ENCODE data around the gene GAA.

Gene GAA

DNA sequence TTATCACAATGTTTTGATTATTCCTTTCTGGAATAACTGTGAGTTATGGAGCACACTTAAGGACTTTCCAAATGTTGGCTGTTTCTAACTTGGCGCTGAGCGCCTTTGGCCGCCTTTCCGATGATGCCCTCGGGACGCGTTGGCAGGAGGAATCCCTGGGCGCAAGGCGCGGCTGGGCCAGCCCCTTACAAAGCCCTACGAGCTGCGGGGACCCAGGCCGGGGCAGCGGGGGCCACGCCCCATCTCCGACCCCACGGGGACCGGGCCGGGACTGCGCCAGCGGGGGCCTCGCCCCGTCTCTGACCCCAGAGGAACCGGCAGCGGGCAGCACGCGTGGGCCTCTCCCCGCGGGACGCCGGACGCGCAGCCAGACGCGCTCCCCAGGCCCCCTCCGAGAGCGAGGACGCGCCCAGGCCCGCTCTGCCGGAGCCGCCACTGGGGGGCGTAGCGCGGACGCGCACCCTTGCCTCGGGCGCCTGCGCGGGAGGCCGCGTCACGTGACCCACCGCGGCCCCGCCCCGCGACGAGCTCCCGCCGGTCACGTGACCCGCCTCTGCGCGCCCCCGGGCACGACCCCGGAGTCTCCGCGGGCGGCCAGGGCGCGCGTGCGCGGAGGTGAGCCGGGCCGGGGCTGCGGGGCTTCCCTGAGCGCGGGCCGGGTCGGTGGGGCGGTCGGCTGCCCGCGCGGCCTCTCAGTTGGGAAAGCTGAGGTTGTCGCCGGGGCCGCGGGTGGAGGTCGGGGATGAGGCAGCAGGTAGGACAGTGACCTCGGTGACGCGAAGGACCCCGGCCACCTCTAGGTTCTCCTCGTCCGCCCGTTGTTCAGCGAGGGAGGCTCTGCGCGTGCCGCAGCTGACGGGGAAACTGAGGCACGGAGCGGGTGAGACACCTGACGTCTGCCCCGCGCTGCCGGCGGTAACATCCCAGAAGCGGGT, at the start of gene GAA:
GAA (plus strand) TSS at position 571 of the 935 bp plus-strand sequence. CDS start 3,006 bp downstream, outside the sequence.
- DNase-seq = peak; percentile 88

GRCh38 chr17:80051681-80052080, 49.7 kb upstream of the GAA start:
- DNase-seq = no peak

- DNase-seq = no peak
Observed at GRCh38 chr17:80053102-80053501, 48.3 kb upstream of the GAA start.

- DNase-seq = no peak
Observed at GRCh38 chr17:80055597-80055996, 45.8 kb upstream of the GAA start.

- DNase-seq = no peak
Observed at GRCh38 chr17:80058311-80058955, 42.9 kb upstream of the GAA start.

DNA sequence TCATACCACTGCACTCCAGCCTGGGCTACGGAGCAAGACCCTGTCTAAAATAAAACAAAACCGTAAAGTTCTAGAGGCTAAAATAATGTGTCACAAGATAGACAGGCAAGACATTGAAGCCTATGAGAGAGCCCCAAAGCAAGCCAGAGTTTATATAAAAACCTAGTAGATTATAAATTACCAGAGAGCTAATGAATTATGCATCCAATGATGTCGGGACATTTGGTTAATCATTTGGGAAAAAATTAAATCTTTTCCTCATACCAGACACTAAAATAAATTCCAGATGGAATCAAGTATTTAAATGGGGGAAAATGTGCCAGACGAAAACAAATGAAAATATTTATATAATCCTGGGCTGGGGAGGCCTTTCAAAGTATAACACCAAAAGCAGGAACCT, 40.7 kb upstream of the GAA start:
- no peak for DNase-seq

DNA sequence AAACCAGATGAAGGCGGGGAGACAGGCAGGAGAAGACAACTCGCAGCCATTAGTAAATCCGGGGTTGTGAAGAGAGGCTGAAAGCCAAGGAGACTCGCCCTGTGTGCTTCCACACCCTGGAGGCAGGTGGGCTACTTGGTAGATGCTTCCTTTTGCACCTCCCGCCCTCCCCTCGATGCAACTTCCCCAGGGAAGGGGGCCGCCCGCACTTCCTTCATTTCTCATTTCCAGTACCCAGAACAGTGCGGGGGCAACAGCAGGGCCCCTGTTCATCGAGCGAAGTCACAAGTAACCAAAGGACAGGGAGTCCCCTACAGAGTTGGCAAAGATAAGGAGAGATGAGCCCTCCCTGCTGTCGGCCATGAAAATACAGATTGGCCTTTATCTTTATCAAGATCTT, 40.0 kb upstream of the GAA start:
- DNase-seq = no peak

- DNase-seq = no peak
Observed at GRCh38 chr17:80063830-80064585, 37.4 kb upstream of the GAA start.

DNA sequence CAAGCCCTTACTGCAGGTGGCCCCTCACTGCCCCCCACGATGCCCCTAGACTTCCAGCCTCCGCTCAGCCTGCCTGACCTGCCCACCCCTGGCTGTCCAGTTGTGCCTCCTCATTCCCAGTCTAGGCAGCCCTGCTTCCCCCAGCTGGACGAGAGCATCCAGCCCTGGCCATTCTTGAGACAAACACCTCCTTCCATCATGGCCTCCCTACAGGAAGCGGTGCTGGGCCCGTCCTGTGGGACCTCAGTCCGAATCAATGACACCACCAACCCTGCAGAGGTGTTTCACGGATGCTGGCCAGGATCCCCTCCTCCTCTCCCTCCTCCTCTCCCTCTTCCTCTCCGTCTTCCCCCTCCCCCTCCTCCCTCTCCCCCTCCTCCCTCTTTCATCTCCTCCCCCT, 36.7 kb upstream of the GAA start:
- no peak for DNase-seq

- DNase-seq = no peak
Observed at GRCh38 chr17:80065478-80066170, 35.8 kb upstream of the GAA start.

- no peak for DNase-seq
Observed at GRCh38 chr17:80067393-80067986, 33.9 kb upstream of the GAA start.

DNA sequence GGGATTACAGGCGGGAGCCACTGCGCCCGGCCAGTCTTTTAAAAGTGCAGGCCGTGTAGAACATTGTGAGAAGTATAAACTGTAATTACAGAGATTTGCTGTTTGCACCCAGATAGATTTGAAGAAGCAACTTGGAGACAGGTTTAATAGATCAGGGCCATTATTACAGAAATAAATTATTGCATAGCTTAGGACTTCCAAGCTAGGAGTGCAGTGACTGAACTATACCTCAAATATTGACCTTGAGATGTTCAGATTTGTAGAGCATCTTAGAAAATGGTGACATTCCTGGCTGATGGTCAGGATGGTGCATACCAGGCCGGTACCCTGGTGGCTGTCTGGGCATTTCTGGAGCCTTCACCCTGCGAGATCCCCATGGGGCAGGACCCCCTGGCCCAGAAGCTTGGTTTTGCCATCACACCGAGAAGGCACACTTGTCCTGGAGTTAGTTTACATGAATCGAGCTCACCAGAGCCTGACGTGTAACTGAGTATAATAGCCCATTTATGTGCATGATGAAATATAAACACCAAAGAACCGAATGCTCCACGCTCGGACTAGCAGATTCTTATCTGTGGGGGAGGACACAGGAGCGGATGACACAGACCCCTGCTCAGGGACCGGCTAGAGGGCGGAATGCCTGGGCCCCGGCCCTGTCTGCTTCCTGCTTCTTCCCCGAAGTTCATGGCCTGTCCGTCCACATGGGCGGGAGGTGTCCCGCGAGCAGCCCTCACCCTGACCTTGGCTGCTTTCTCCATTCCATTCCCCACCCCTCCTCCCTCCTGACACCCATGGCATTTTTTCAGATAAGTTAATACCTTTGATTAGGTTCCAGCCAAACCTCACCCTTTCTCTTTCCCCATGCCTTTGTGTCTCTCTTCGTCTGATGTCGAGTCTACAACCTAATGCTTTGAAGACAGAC, 32.8 kb upstream of the GAA start:
- no peak for DNase-seq

- DNase-seq = no peak
Observed at GRCh38 chr17:80070375-80071115, 30.8 kb upstream of the GAA start.

DNA sequence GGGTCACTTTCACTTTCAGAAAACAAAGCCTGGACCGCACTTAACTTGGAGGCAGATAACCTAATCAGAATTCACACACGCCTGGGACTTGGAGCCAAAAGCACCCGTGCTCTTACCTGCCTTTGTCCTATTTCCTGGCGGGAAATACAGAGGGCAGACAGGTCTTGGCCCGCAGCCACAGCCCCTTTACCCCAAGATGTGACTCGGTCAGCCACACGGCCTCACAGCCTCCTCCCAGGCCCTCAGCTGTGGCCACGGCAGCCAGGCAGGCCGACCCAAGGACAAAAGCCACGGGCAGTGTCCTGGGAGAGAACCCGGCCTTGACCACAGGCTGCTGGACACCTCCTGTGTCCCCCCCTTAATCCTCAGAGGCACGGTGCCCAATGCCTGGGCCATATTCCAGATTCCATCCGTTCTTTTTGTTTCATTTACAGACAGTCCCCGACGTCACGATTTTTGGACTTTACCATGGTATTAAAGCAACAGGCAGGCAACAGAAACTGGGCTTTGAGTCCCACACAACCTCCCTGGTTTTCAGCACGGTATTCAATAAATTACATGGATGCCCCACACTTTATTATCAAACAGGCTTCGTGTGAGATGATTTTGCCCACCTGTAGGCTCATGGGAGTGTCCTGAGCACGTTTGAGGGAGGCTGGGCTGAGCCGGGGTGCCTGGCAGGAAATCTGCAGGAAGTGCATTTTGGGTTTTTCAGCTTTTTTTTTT, 30.1 kb upstream of the GAA start:
- no peak for DNase-seq

- DNase-seq = no peak
Observed at GRCh38 chr17:80072410-80072809, 29.0 kb upstream of the GAA start.

- no peak for DNase-seq
Observed at GRCh38 chr17:80080081-80080480, 21.3 kb upstream of the GAA start.

DNA sequence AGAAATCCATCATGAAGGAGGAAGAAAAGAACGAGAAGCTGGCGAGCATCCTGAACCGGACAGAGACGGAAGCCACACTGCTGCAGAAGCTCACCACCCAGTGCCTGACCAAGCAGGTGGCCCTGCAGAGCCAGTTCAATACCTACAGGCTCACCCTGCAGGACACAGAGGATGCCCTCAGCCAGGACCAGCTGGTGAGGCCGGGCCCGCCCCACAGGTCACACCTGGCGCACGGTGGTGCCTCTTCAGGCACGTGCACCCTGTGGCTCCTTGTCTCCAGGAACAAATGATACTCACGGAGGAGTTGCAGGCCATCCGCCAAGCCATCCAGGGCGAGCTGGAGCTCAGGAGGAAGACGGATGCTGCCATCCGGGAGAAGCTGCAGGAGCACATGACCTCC, 19.8 kb upstream of the GAA start:
- DNase-seq = no peak

- DNase-seq = peak; percentile 74
Observed at GRCh38 chr17:80082403-80083135, 18.8 kb upstream of the GAA start.

DNA sequence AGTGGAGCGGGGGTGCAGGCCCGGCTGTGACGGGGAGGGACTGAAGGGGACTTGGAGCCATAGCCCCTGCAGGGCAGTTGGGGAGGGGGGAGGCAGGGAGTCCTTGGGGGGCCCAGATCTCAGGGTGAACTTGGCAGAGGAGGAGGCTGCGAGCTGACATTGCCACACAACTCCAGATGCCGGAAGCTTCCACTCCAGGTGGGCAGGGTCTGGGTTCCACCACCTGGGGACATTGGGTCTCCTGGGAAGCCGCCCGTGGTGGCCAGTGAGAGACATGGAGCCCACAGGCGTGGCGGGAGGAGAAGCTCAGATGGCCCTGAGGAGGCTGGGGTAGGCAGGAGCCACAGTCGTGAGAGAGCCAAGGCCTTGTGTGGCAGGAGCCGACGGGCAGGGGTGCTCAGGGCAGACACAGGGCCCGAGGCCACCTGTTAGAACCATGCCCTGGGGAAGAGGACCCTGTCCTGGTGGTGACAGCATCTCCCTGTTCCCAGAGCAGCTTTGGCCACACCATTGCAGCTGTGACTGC, 18.2 kb upstream of the GAA start:
- no peak for DNase-seq
